ENCODE data around the gene TNFRSF25. TPM values are rescaled to one million over a fixed set of nuclear protein-coding genes. Genes with fewer than 3 reads are reported as not detected.
A peak's percentile ranks its signal among the peaks of the same experiment; 100 is the strongest.

Gene TNFRSF25
- total and polyA plus RNA-seq, 9 of the 15 experiments (the other 6 are each of a cell fraction or from before 2014, with no cell fraction given): 0.24 to 0.49 TPM; not detected in 7

- Histone ChIP-seq H3K4me3 (no peak overlapping the region), H3K9me3 (replicated peaks; ENCODE audit: control insufficient read depth, insufficient read depth, low read depth, low read length) (no peaks in the 10 kb centered on the region), H3K9me1 (ENCODE audit: control insufficient read depth, insufficient read depth, low read length) (no peaks in the 10 kb centered on the region), H3K79me2 (ENCODE audit: control insufficient read depth, insufficient read depth, low read length) (no peaks in the 10 kb centered on the region), H3K4me1 (replicated peaks in 1 of 2; ENCODE audit: control insufficient read depth in 2 of 2, insufficient read depth in 2 of 2, low read length in 2 of 2) (peaks cover 0 to 48% of the 10 kb centered on the region in 2 experiments; a peak in 2 of 5 replicates), H3K4me2 (ENCODE audit: insufficient read depth, low read length) (no peak overlapping the region), H4K20me1 (replicated peaks; ENCODE audit: control insufficient read depth, insufficient read depth, low read length) (peaks cover 23% of the 10 kb centered on the region), H2AFZ (ENCODE audit: low read depth, low read length) (no peak overlapping the region), H3K27me3 (ENCODE audit: control insufficient read depth in 2 of 2, insufficient read depth in 2 of 2, low read length in 2 of 2) (peaks cover 57 to 76% of the 10 kb centered on the region in 2 experiments), H3K9ac (ENCODE audit: insufficient read depth in 1 of 2, low read depth in 2 of 2, low read length in 2 of 2) (no peak overlapping the region), H3K36me3 (ENCODE audit: control insufficient read depth, insufficient read depth, low read length) (no peaks in the 10 kb centered on the region), H3K27ac (ENCODE audit: extremely low read depth, low read depth, low read length) (no peak overlapping the region)
- peak; percentile 65 for FAIRE-seq
- ChIA-PET POLR2A (interaction anchor here (0.7 to 0.8 kb wide), 3 partner anchors 8 to 183 kb away, joined by 3 read pairs; no protein-coding TSS in a partner anchor), CTCF (ENCODE audit: low intra/inter-chr PET ratio) (no interaction called here)
- in situ Hi-C loops (cut with MboI): no loop called here
- peak in 1 of 4 experiments; percentile 15 for DNase-seq (ENCODE audit: extremely low read depth in 1 of 4, low spot score in 3 of 4)
- intact Hi-C loops (cut with micrococcal nuclease): no loop called here
- no TSS peak for BruUV-seq (replicated peaks)
- WGBS (ENCODE audit: insufficient coverage, low coverage, missing lambda C conversion rate): 13% methylated on average over 39 of the region's 39 CpGs
- ATAC-seq: no peak
- TF ChIP-seq RBM15 (IDR thresholded peaks at IDR 0.05; ENCODE audit: insufficient read depth, low read length): no peak
- TF ChIP-seq ZNF551 (CRISPR knock-in tag; IDR thresholded peaks at IDR 0.05): no peak
- no peak for TF ChIP-seq ZNF583 (CRISPR knock-in tag; IDR thresholded peaks at IDR 0.05)
- 0 out of 4 replicates have a peak, but pooled peaks of 1 of the 2 experiments have one; percentile 49 for TF ChIP-seq UBTF (IDR thresholded peaks at IDR 0.05; ENCODE audit: borderline replicate concordance in 1 of 2, low read depth in 2 of 2, low read length in 2 of 2)
- no peak for TF ChIP-seq ETS2 (tag; IDR thresholded peaks at IDR 0.05; ENCODE audit: borderline replicate concordance, poor library complexity, severe bottlenecking)
- TF ChIP-seq ETV1 (tag; conservative IDR thresholded peaks at IDR 0.05; ENCODE audit: low read depth): 0 out of 2 replicates have a peak, but pooled peaks have one; percentile 15
- TF ChIP-seq ZBTB7A (IDR thresholded peaks at IDR 0.05; ENCODE audit: borderline replicate concordance, control insufficient read depth, low read depth, low read length): peak; percentile 62; the same call in 1 of the 2 replicates
- peak; percentile 70 for TF ChIP-seq EGR1 (conservative IDR thresholded peaks at IDR 0.05)
- TF ChIP-seq TRIM24 (IDR thresholded peaks at IDR 0.05): no peak
- TF ChIP-seq ZNF592 (IDR thresholded peaks at IDR 0.05): no peak
- no peak for TF ChIP-seq CREB3L1 (IDR thresholded peaks at IDR 0.05; ENCODE audit: borderline replicate concordance, low read depth)
- no peak for TF ChIP-seq ZNF778 (CRISPR knock-in tag; IDR thresholded peaks at IDR 0.05)
- no peak for TF ChIP-seq ZKSCAN8 (CRISPR knock-in tag; IDR thresholded peaks at IDR 0.05)
These were observed 5.5 kb downstream of the TNFRSF25 start for GRCh38 chr1:6460301-6461050.
